Sigmoid colon (tissue), 7 donors: ENCODE results near the gene SP7. TPM values are rescaled to one million over a fixed set of nuclear protein-coding genes. Genes with fewer than 3 reads are reported as not detected.

Experiments
- DNase-seq: peaks from one replicate; pipeline ENCODE4 v3.0.0-alpha.2; 2019
- H3K27ac ChIP-seq, 4 donors: fragments of 200-600 bp; sonication (generic); one replicate each; pipeline ENCODE4 v1.5.1; 2016 to 2019; ENCODE audit warnings: mild to moderate bottlenecking in 1 of 4
- H3K27me3 ChIP-seq, 3 donors: fragments of 200-600 bp; sonication (generic); one replicate each; pipeline ENCODE4 v1.5.1; 2019; ENCODE audit warnings: mild to moderate bottlenecking in 1 of 3
- H3K36me3 ChIP-seq, 4 donors: fragments of 200-600 bp; sonication (generic); one replicate each; pipeline ENCODE4 v1.5.1; 2016 to 2019
- H3K4me1 ChIP-seq, 4 donors: fragments of 200-600 bp; sonication (generic); one replicate each; pipeline ENCODE4 v1.5.1; 2017 to 2019
- H3K4me3 ChIP-seq, 4 donors: fragments of 200-600 bp; sonication (generic); one replicate each; pipeline ENCODE4 v1.5.1; 2017 to 2019; ENCODE audit warnings: mild to moderate bottlenecking in 2 of 4, moderate library complexity in 1 of 4
- H3K9me3 ChIP-seq, 4 donors: fragments of 200-600 bp in 3 of 4; sonication (generic) in 3 of 4; one replicate each; pipeline versions ENCODE4 v1.5.1 to v1.6.1; 2013 to 2019
- EP300 ChIP-seq, 4 donors: sonication (generic); formaldehyde crosslinking; IDR thresholded peaks; one replicate each; pipeline ENCODE4 v1.6.1; 2017; ENCODE audit warnings: antibody characterized with exemption in 4 of 4
- POLR2A ChIP-seq, 2 donors: fragments of 450-650 bp; IDR thresholded peaks; one replicate each; pipeline ENCODE4 v1.6.1; 2016; ENCODE audit warnings: antibody characterized with exemption in 2 of 2, mild to moderate bottlenecking in 2 of 2, moderate library complexity in 2 of 2
- POLR2AphosphoS5 ChIP-seq, 4 donors: sonication (generic); formaldehyde crosslinking; IDR thresholded peaks; one replicate each; pipeline ENCODE4 v1.6.1; 2017; ENCODE audit warnings: antibody characterized with exemption in 4 of 4
- WGBS, 2 donors: extraction: QIAGEN DNeasy Blood & Tissue Kit; methylation state at CpG; one replicate each; pipeline ENCODE4 v1.1.7; 2013; 5-methylcytosine and 5-hydroxymethylcytosine counted together
- intact Hi-C: fragments of 100-400 bp; cut with DNase I; formaldehyde crosslinking; loops from one replicate; pipeline ENCODE4 v1.15.1; 2023
- polyA plus RNA-seq, 3 donors: library from polyadenylated mRNA; stranded (reverse); fragments of 200-250 nt; gene quantifications; one replicate each; pipeline ENCODE4 v1.2.3, GENCODE V29; 2013
- total RNA-seq, 4 donors: library from RNA; depleted of rRNA; stranded (reverse); fragments of >200 nt; gene quantifications; one replicate each; pipeline ENCODE4 v1.1.0, GENCODE V29; 2016
- TF ChIP-seq, protein P1 (sequence below), 4 experiments: fragments of 450-650 bp in 3 of 4; fragments of 200-600 bp in 1 of 4; IDR thresholded peaks; one replicate each; pipeline ENCODE4 v1.5.1; 2016 to 2019; ENCODE audit warnings: antibody characterized with exemption in 4 of 4, mild to moderate bottlenecking in 3 of 4, moderate library complexity in 2 of 4
- donor health status: healthy with polysubstance abuse.
- donor health status: Bipolar disorder and iron deficiency.
- donor health status: healthy.

The SP7 gene
- total and polyA plus RNA-seq, 7 donors, result not detected

DNA sequence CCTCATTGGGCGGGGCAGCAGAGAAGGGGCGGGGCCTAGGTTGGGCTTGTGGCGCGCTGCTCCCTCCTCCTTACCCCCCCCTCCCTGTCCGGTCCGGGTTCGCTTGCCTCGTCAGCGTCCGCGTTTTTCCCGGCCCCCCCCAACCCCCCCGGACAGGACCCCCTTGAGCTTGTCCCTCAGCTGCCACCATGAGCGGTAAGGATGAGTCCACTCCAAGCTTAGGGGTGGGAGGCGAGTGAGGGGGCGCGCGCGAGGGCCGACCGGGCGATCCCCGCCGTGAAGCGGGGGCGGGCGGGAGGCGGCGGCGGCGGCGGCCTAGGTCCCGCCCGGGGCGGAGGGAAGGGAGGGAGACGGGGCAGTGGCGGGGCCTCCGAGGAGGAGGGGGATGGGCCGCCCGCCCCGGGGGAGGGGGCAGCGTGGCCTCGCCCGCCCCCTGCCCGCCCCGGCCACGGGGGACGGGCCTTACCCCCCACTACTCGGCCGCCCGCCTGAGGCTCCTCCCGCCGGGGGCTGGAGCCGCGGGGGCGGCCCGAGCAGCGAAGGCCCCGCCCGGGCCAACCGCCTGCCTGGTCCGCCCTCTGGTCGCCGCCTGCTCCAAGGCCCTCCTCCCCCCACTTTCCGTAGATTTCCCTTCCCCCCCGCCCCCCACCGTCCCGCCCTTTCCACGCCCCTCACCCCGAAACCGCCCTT, 44.1 kb upstream of the SP7 start, which contains the start of gene SP1:
TSS of gene SP1 (plus strand) at position 73 of the 690 bp plus-strand sequence. CDS start at position 189, 116 bp downstream.
- Histone ChIP-seq H3K27ac (peak within 1 kb of the TSS; percentile 95 to 100 (median 98)), H3K27me3 (no peaks in the 10 kb centered on the region), H3K4me1 (peaks cover 0 to 52% (median 52%) of the 10 kb centered on the region in 4 donors), H3K9me3 (no peaks in the 10 kb centered on the region), H3K4me3 (peak within 1 kb of the TSS; percentile 59 to 90 (median 79)), H3K36me3 (peaks cover 7 to 41% (median 30%) of the 10 kb centered on the region in 4 donors)
- TF ChIP-seq POLR2A (IDR thresholded peaks at IDR 0.05) (peak in 1 of 2 donors; percentile 37), POLR2AphosphoS5 (IDR thresholded peaks at IDR 0.05) (peak in 3 of 4 donors; percentile 37 to 60 (median 52))
- TF ChIP-seq, protein P1, sequence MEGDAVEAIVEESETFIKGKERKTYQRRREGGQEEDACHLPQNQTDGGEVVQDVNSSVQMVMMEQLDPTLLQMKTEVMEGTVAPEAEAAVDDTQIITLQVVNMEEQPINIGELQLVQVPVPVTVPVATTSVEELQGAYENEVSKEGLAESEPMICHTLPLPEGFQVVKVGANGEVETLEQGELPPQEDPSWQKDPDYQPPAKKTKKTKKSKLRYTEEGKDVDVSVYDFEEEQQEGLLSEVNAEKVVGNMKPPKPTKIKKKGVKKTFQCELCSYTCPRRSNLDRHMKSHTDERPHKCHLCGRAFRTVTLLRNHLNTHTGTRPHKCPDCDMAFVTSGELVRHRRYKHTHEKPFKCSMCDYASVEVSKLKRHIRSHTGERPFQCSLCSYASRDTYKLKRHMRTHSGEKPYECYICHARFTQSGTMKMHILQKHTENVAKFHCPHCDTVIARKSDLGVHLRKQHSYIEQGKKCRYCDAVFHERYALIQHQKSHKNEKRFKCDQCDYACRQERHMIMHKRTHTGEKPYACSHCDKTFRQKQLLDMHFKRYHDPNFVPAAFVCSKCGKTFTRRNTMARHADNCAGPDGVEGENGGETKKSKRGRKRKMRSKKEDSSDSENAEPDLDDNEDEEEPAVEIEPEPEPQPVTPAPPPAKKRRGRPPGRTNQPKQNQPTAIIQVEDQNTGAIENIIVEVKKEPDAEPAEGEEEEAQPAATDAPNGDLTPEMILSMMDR (IDR thresholded peaks at IDR 0.05), result no peak
- intact Hi-C loops, result no loop called here
- 1% methylated on average over 71 of the region's 71 CpGs for WGBS, 2 donors
- peak; percentile 97 for DNase-seq

GRCh38 chr12:53379389-53380103, 43.4 kb upstream of the SP7 start:
- peak overlapping the region; percentile 59 to 90 (median 79) for H3K4me3 ChIP-seq
- peaks cover 7 to 34% (median 24%) of the 10 kb centered on the region in 4 donors for H3K36me3 ChIP-seq
- 0% methylated on average over 29 of the region's 29 CpGs for WGBS, 2 donors
- H3K4me1 ChIP-seq, result peaks cover 0 to 45% (median 45%) of the 10 kb centered on the region in 4 donors
- H3K9me3 ChIP-seq, result no peaks in the 10 kb centered on the region
- H3K27me3 ChIP-seq, result no peaks in the 10 kb centered on the region
- TF ChIP-seq POLR2A (IDR thresholded peaks at IDR 0.05) (peak; percentile 87 to 92), POLR2AphosphoS5 (IDR thresholded peaks at IDR 0.05) (peak; percentile 96 to 99 (median 98)), EP300 (IDR thresholded peaks at IDR 0.05) (no peak)
- TF ChIP-seq, protein P1 (IDR thresholded peaks at IDR 0.05), result no peak
- peak overlapping the region; percentile 95 to 100 (median 98) for H3K27ac ChIP-seq
- peak; percentile 100 for DNase-seq
- intact Hi-C loops, result no loop called here

GRCh38 chr12:53378724-53379388, 42.7 kb upstream of the SP7 start:
- Histone ChIP-seq H3K9me3 (no peaks in the 10 kb centered on the region), H3K27ac (peak overlapping the region; percentile 90 to 94 (median 90)), H3K36me3 (peaks cover 7 to 28% (median 18%) of the 10 kb centered on the region in 4 donors), H3K4me3 (peak overlapping the region; percentile 56 to 59 (median 56)), H3K4me1 (peaks cover 0 to 38% (median 38%) of the 10 kb centered on the region in 4 donors), H3K27me3 (no peaks in the 10 kb centered on the region)
- no peak for DNase-seq
- whole genome bisulfite sequencing, 2 donors, result 24% methylated on average over 23 of the region's 23 CpGs
- TF ChIP-seq POLR2AphosphoS5 (IDR thresholded peaks at IDR 0.05), result no peak
- TF ChIP-seq POLR2A (IDR thresholded peaks at IDR 0.05), result no peak
- TF ChIP-seq EP300 (IDR thresholded peaks at IDR 0.05), result no peak
- TF ChIP-seq, protein P1 (IDR thresholded peaks at IDR 0.05), result no peak
- intact Hi-C loops, result no loop called here

DNA sequence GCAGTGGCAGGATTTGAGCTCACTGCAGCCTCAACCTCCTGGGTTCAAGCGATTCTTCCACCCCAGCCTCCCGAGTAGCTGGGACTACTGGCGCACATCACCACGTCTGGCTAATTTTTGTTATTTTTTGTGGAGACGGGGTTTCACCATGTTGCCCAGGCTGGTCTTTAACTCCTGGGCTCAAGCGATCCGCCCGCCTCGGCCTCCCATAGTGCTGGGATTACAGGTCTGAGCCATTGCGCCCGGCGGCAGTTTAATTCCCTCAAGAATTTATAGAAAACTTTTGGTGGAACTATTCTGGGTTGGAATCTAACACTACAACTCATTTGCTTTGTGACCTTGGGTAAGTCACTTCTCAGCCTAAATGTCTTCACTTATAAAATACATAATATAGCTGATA, 42.1 kb upstream of the SP7 start:
- DNase-seq, result no peak
- no peak for TF ChIP-seq EP300 (IDR thresholded peaks at IDR 0.05)
- TF ChIP-seq POLR2AphosphoS5 (IDR thresholded peaks at IDR 0.05), result no peak
- Histone ChIP-seq H3K4me1 (peaks cover 0 to 32% (median 31%) of the 10 kb centered on the region in 4 donors), H3K27me3 (no peaks in the 10 kb centered on the region), H3K4me3 (no peak overlapping the region), H3K36me3 (peaks cover 3 to 21% (median 15%) of the 10 kb centered on the region in 4 donors), H3K27ac (peak overlapping the region; percentile 90 to 94 (median 90)), H3K9me3 (no peaks in the 10 kb centered on the region)
- intact Hi-C loops, result no loop called here
- 97 to 98% methylated on average over 12 of the region's 12 CpGs for WGBS, 2 donors
